Neural cell (in vitro differentiated cells): Measurements from ENCODE around the gene GFPT2. TPM values are rescaled to one million over a fixed set of nuclear protein-coding genes. Genes with fewer than 3 reads are reported as not detected.

ENCODE experiments used
- H2AFZ ChIP-seq: fragments of 200-600, 300-800 bp; sonication (generic), shearing (Covaris generic); 2 replicates; pipeline ENCODE4 v1.6.0; 2014; ENCODE audit warnings: low read depth, mild to moderate bottlenecking, antibody characterized with exemption, low read length, moderate library complexity
- H3F3A ChIP-seq: fragments of 200-600 bp; shearing (Covaris generic); 2 replicates; pipeline ENCODE4 v1.6.1; 2016; ENCODE audit warnings: mild to moderate bottlenecking, moderate library complexity, mixed read lengths, antibody characterized with exemption, low read length; ENCODE audit not compliant: insufficient read depth, poor library complexity, severe bottlenecking
- H3K27ac ChIP-seq: fragments of 200-600, 300-800 bp; sonication (generic), shearing (Covaris generic); 2 replicates; pipeline ENCODE4 v1.5.1; 2014; ENCODE audit warnings: mild to moderate bottlenecking, low read length, moderate library complexity
- H3K27me3 ChIP-seq: fragments of 300-800, 200-600 bp; sonication (generic), shearing (Covaris generic); 2 replicates; pipeline ENCODE4 v1.6.0; 2014; ENCODE audit warnings: mild to moderate bottlenecking, low read depth, low read length, moderate library complexity; ENCODE audit not compliant: insufficient read depth
- H3K36me3 ChIP-seq: fragments of 300-800, 200-600 bp; sonication (generic), shearing (Covaris generic); 2 replicates; pipeline ENCODE4 v1.5.1; 2014; ENCODE audit warnings: mild to moderate bottlenecking, antibody characterized with exemption, low read length, moderate library complexity; ENCODE audit not compliant: insufficient read depth
- H3K4me2 ChIP-seq: fragments of 300-800, 200-600 bp; sonication (generic), shearing (Covaris generic); 2 replicates; pipeline ENCODE4 v1.6.0; 2014; ENCODE audit warnings: mild to moderate bottlenecking, low read length
- H3K4me3 ChIP-seq: fragments of 300-800, 200-600 bp; sonication (generic), shearing (Covaris generic); 2 replicates; pipeline ENCODE4 v1.5.1; 2014; ENCODE audit warnings: mild to moderate bottlenecking, low read length, moderate library complexity
- H3K79me2 ChIP-seq: fragments of 200-600 bp; shearing (Covaris generic); replicated peaks from 2 replicates; pipeline ENCODE4 v1.6.0; 2014; ENCODE audit warnings: mild to moderate bottlenecking, low read length, moderate library complexity; ENCODE audit not compliant: insufficient read depth
- H3K9ac ChIP-seq: fragments of 300-800, 200-600 bp; sonication (generic), shearing (Covaris generic); 2 replicates; pipeline ENCODE4 v1.6.1; 2016; ENCODE audit warnings: mild to moderate bottlenecking, low read length, mixed read lengths
- H3K9me2 ChIP-seq: fragments of 200-600 bp; shearing (Covaris generic); 2 replicates; pipeline ENCODE4 v1.6.1; 2016; ENCODE audit warnings: mild to moderate bottlenecking, low read length, mixed read lengths; ENCODE audit not compliant: insufficient read depth
- H3K9me3 ChIP-seq: fragments of 200-600, 300-800 bp; sonication (generic), shearing (Covaris generic); 2 replicates; pipeline ENCODE4 v1.6.1; 2016; ENCODE audit warnings: mild to moderate bottlenecking, mixed run types, low read length, moderate library complexity, mixed read lengths
- H4K20me1 ChIP-seq: fragments of 200-600 bp; shearing (Covaris generic); 2 replicates; pipeline ENCODE4 v1.6.1; 2016; ENCODE audit warnings: mild to moderate bottlenecking, mixed run types; ENCODE audit not compliant: insufficient read depth
- EP300 ChIP-seq: fragments of 450-650 bp; conservative IDR thresholded peaks from 2 replicates; pipeline ENCODE4 v1.6.1; 2014; ENCODE audit warnings: antibody characterized with exemption, mild to moderate bottlenecking, moderate library complexity; ENCODE audit not compliant: poor library complexity, severe bottlenecking
- EZH2 ChIP-seq: fragments of 200-600, 300-800 bp; shearing (Covaris generic), sonication (generic); IDR thresholded peaks from 2 replicates; pipeline ENCODE4 v1.6.1; 2014; ENCODE audit warnings: antibody characterized with exemption, low read length, borderline replicate concordance, mild to moderate bottlenecking; ENCODE audit not compliant: insufficient read depth, poor library complexity, severe bottlenecking
- MXI1 ChIP-seq: fragments of 450-650 bp; conservative IDR thresholded peaks from 2 replicates; pipeline ENCODE4 v1.6.1; 2014; ENCODE audit warnings: antibody characterized with exemption, mild to moderate bottlenecking; ENCODE audit not compliant: poor library complexity, severe bottlenecking
- POLR2AphosphoS5 ChIP-seq: IDR thresholded peaks from 2 replicates; pipeline ENCODE4 v1.6.1; 2012
- RAD21 ChIP-seq: fragments of 450-650 bp; conservative IDR thresholded peaks from 2 replicates; pipeline ENCODE4 v1.6.1; 2014; ENCODE audit warnings: antibody characterized with exemption, mild to moderate bottlenecking, moderate library complexity
- SMC3 ChIP-seq: fragments of 450-650 bp; conservative IDR thresholded peaks from 2 replicates; pipeline ENCODE4 v1.6.1; 2014; ENCODE audit warnings: antibody characterized with exemption, mild to moderate bottlenecking, moderate library complexity; ENCODE audit not compliant: poor library complexity
- TAF1 ChIP-seq: IDR thresholded peaks from 2 replicates; pipeline ENCODE4 v1.6.1; 2012; ENCODE audit warnings: low read depth
- polyA plus RNA-seq: library from polyadenylated mRNA; depleted of rRNA; stranded (reverse); fragments of >200 nt; gene quantifications from 2 replicates; pipeline ENCODE4 v1.2.3, GENCODE V29; 2014
- TF ChIP-seq, protein P1 (sequence below): fragments of 450-650 bp; IDR thresholded peaks from 2 replicates; pipeline ENCODE4 v1.5.1; 2014; ENCODE audit warnings: antibody characterized with exemption, mild to moderate bottlenecking, moderate library complexity; ENCODE audit not compliant: poor library complexity, severe bottlenecking
- TF ChIP-seq, protein P2 (sequence below): IDR thresholded peaks from 2 replicates; pipeline ENCODE4 v1.6.1; 2012; ENCODE audit warnings: borderline replicate concordance

The GFPT2 gene
- polyA plus RNA-seq, 1 donor from 2014 or later, result 9.2 TPM

DNA sequence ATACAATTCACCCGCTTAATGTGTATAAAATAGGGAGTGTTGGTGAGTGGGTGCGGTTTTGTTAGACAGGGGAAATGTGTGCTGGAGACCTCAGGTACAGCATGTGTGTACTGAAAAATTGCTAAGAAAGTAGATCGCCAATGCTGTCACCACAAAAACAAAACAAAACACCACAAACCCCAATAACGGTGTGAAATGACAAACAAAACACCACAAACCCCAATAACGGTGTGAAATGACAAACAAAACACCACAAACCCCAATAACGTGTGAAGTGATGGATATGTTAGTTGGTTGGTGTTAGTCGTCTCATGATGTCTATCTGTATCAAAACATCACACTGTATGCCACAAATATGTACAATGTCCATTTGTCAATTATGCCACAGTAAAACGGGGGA lies 14.2 kb upstream of the GFPT2 start:
- Histone ChIP-seq H3K27ac (no peak overlapping the region), H3K27me3 (no peaks in the 10 kb centered on the region), H3K79me2 (no peaks in the 10 kb centered on the region), H3K4me2 (no peak overlapping the region), H3K36me3 (no peaks in the 10 kb centered on the region), H3K9ac (no peak overlapping the region), H3K9me3 (no peaks in the 10 kb centered on the region), H3K9me2 (no peaks in the 10 kb centered on the region), H3K4me3 (no peak overlapping the region), H2AFZ (no peak overlapping the region), H4K20me1 (no peaks in the 10 kb centered on the region), H3F3A (no peaks in the 10 kb centered on the region)
- TF ChIP-seq SMC3, result no peak
- no peak for TF ChIP-seq RAD21
- TF ChIP-seq POLR2AphosphoS5, result no peak
- TF ChIP-seq, protein P1, sequence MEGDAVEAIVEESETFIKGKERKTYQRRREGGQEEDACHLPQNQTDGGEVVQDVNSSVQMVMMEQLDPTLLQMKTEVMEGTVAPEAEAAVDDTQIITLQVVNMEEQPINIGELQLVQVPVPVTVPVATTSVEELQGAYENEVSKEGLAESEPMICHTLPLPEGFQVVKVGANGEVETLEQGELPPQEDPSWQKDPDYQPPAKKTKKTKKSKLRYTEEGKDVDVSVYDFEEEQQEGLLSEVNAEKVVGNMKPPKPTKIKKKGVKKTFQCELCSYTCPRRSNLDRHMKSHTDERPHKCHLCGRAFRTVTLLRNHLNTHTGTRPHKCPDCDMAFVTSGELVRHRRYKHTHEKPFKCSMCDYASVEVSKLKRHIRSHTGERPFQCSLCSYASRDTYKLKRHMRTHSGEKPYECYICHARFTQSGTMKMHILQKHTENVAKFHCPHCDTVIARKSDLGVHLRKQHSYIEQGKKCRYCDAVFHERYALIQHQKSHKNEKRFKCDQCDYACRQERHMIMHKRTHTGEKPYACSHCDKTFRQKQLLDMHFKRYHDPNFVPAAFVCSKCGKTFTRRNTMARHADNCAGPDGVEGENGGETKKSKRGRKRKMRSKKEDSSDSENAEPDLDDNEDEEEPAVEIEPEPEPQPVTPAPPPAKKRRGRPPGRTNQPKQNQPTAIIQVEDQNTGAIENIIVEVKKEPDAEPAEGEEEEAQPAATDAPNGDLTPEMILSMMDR, result no peak
- no peak for TF ChIP-seq TAF1
- TF ChIP-seq EZH2, result no peak
- TF ChIP-seq, protein P2, sequence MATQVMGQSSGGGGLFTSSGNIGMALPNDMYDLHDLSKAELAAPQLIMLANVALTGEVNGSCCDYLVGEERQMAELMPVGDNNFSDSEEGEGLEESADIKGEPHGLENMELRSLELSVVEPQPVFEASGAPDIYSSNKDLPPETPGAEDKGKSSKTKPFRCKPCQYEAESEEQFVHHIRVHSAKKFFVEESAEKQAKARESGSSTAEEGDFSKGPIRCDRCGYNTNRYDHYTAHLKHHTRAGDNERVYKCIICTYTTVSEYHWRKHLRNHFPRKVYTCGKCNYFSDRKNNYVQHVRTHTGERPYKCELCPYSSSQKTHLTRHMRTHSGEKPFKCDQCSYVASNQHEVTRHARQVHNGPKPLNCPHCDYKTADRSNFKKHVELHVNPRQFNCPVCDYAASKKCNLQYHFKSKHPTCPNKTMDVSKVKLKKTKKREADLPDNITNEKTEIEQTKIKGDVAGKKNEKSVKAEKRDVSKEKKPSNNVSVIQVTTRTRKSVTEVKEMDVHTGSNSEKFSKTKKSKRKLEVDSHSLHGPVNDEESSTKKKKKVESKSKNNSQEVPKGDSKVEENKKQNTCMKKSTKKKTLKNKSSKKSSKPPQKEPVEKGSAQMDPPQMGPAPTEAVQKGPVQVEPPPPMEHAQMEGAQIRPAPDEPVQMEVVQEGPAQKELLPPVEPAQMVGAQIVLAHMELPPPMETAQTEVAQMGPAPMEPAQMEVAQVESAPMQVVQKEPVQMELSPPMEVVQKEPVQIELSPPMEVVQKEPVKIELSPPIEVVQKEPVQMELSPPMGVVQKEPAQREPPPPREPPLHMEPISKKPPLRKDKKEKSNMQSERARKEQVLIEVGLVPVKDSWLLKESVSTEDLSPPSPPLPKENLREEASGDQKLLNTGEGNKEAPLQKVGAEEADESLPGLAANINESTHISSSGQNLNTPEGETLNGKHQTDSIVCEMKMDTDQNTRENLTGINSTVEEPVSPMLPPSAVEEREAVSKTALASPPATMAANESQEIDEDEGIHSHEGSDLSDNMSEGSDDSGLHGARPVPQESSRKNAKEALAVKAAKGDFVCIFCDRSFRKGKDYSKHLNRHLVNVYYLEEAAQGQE, result no peak
- no peak for TF ChIP-seq MXI1
- TF ChIP-seq EP300, result no peak

DNA sequence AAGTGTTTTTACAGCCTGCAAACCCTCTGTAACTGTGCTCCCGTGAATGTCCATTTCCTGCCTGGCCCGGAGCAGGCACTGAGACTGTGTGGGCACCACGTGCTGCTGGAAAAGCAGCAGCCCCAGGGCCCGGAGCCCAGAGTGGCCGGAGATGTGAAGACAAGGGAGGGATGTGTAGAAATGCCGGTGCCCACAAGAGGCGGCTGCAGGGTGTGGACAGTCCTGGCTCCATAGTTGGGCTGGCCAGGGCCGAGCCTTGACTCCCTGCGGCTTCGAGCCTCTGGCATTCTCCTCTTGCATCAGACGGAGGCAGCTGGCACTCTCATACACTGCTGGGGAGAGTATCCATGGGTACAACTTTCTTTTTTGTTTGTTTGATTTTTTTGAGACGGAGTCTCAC lies 13.2 kb upstream of the GFPT2 start:
- Histone ChIP-seq H3K27me3 (no peaks in the 10 kb centered on the region), H4K20me1 (no peaks in the 10 kb centered on the region), H3K9me2 (no peaks in the 10 kb centered on the region), H2AFZ (no peak overlapping the region), H3K9me3 (no peaks in the 10 kb centered on the region), H3K9ac (no peak overlapping the region), H3K4me2 (no peak overlapping the region), H3K27ac (no peak overlapping the region), H3K79me2 (no peaks in the 10 kb centered on the region), H3K36me3 (no peaks in the 10 kb centered on the region), H3K4me3 (no peak overlapping the region), H3F3A (no peaks in the 10 kb centered on the region)
- no peak for TF ChIP-seq RAD21
- no peak for TF ChIP-seq MXI1
- TF ChIP-seq, protein P1, result no peak
- no peak for TF ChIP-seq EP300
- no peak for TF ChIP-seq SMC3
- TF ChIP-seq, protein P2, result no peak
- no peak for TF ChIP-seq POLR2AphosphoS5
- no peak for TF ChIP-seq EZH2
- TF ChIP-seq TAF1, result no peak
